ENCODE measurements around the gene TREML2.

DNA sequence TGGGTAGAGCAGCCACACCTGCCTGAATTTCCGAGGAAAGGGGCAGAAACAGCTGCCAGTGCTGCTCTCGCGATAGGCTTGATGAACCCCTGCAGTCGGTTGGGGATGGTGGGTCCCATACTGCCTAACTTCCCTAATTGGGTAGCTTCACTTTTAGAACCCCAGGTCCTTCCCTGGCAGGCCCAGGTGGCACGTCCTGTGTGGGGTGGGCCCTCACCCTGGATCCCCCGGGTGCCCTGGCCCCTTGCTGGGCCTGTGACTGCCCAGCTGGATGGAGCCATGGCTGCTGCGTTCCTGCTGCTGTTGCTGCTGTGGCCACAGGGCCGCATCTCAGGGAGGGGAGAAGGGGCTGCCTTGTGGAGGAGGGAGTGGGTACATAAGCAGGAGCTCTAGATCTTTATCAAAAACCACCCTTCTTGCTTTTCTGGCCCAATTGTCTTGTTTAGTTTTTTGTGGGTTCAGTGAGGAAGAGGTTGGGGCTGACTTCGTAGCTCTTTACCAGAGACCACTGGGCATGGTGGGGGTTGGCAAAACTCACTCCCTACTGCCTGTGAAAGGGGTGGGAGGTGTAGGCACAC lies 46.4 kb upstream of the TREML2 start:
- TF ChIP-seq POLR2A (IDR thresholded peaks at IDR 0.05; ENCODE audit: low read depth) = no peak
- TF ChIP-seq, protein P1, sequence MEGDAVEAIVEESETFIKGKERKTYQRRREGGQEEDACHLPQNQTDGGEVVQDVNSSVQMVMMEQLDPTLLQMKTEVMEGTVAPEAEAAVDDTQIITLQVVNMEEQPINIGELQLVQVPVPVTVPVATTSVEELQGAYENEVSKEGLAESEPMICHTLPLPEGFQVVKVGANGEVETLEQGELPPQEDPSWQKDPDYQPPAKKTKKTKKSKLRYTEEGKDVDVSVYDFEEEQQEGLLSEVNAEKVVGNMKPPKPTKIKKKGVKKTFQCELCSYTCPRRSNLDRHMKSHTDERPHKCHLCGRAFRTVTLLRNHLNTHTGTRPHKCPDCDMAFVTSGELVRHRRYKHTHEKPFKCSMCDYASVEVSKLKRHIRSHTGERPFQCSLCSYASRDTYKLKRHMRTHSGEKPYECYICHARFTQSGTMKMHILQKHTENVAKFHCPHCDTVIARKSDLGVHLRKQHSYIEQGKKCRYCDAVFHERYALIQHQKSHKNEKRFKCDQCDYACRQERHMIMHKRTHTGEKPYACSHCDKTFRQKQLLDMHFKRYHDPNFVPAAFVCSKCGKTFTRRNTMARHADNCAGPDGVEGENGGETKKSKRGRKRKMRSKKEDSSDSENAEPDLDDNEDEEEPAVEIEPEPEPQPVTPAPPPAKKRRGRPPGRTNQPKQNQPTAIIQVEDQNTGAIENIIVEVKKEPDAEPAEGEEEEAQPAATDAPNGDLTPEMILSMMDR (IDR thresholded peaks at IDR 0.05) = no peak
- TF ChIP-seq POLR2AphosphoS5 (IDR thresholded peaks at IDR 0.05) = no peak
